DMS79 (cell line): ENCODE results near the gene CNGA3.

Experiments used
- DNase-seq: peaks from one replicate; lab custom pipeline; 2025; lab: John Stamatoyannopoulos, UW

CNGA3 gene

GRCh38 chr2:98444436-98445176 lies 98.3 kb downstream of the CNGA3 start, which contains the start of gene INPP4A:
INPP4A (plus strand) TSS chr2:98444858; CDS start chr2:98520049, 75,191 bp downstream.
- DNase-seq: no peak

DNA sequence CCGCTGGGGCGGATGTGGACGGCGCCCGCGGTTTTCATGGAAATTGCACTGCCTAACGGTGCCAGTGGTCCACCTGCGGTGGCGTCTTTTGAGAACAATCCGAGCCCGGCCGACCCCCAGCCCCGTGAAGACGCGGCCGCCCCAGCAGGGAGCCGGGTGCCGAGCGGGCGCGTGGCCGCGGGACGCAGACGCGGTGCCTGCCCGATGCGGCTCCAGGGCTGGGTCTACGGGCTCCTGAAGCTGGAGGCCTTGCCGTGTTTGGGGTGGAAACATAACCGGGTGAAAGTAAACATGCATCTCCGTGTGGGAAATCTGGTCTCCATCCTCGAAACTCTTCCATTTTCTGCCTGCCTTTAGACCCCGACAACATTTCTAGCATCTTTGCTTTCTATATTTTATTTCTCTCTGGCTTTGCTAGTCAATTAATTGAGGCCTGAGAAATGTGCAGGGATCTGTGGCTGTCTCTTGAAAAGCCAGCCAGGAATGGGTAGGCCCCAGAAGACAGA lies 99.0 kb downstream of the CNGA3 start:
- DNase-seq: no peak

DNA sequence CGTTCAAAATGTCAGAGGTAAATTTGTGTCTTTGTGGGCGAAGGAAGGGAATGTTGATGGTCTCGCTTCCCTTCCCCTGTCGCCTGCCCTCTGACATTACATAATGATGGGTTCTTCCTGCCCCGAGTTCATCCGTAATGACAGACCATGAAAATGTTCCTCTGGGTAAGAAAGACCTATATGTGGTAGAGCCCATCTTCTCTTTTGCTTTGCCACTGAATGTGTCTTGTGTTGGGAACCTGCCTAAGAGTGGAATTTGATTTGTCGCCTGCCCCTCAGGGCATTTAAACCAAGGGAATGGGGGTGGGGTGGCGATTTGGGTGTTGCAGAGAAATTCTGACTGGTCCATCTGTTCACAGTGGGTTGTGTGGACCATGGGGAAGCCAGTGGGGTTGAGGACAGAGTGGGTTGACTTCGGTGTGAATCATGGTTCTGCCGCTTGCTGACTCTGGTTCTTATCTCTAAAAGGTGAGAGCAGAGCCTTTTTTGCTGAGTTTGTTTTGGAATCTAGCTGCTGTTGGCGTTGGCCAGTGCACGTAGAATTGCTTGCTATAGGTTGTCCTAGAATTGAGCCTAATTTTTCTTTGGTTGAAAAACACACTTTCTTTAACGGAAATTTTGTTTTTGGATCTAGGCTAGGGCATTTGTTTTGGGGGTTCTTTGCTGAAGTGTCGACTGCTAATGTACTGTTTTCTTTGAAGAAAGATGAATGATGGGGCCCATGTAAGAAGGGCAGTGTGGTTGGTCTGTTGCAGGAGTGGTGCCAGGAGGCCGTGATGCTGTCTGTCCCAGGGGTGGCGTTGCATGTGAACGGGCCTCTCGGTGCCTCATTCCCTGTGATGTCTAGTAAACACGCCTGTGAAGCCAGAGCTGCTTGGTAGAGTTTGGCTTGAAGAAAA lies 99.7 kb downstream of the CNGA3 start:
- DNase-seq: no peak

DNA sequence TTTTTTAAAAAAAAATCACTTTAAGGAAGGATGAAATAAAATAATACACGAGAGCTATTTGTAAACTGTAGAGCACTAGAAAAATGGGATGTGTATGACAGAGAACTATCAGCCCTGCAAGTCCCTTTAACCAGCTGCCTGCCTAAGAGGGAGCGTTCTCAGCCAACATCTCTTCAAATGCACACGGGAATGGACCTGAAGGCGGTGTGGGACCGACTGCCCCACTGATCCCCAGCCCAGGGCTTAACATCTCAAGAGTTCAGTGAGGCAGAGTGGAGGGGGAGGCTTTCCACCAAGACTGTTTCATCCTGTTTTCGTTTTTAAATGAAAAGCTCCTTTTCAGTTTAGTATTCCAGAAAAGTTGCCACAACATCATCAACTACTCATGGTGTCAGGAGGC lies 100.6 kb downstream of the CNGA3 start:
- no peak for DNase-seq
